KOPT-K1 (cell line): ENCODE measurements around the gene GPER1.
"Not testable (repeated sequence)": the region's sequence is repeated elsewhere in the genome, so short reads cannot be mapped to it uniquely, and the experiment has no call there.

Experiments used
- H3K27ac ChIP-seq: fragments of 200-600 bp; sonication (generic); 2 replicates; pipeline ENCODE4 v1.5.1; 2016; ENCODE audit warnings: antibody characterized with exemption, mild to moderate bottlenecking, low read depth, low read length; ENCODE audit not compliant: poor library complexity, severe bottlenecking
- H3K36me3 ChIP-seq: fragments of 200-600 bp; sonication (generic); 2 replicates; pipeline ENCODE4 v1.5.1; 2017; ENCODE audit warnings: antibody characterized with exemption, mild to moderate bottlenecking, low read length, moderate library complexity; ENCODE audit not compliant: insufficient read depth
- H3K9me3 ChIP-seq: fragments of 200-600 bp; sonication (generic); 2 replicates; pipeline ENCODE4 v1.5.1; 2017; ENCODE audit warnings: antibody characterized with exemption, low read length, mild to moderate bottlenecking; ENCODE audit not compliant: insufficient read depth, poor library complexity, severe bottlenecking

The GPER1 gene

DNA sequence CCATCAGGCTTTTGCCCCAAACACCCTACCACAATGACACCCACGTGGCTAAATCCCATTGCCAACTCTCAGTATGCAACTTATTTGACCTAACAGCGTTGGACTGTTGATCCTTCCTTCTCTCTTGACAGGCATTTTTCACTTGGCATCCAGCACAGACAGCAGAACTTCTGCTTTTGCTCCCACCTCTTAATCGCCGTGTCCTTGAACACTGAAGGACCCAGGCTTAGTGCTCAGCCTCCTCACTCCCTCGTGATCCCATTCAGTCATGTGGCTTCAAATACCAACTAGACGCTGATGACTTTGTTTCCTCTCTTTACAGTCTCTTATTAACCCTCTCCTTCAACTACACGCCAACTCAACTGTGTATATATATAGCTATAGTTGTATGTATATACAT is 47.0 kb downstream of the GPER1 start:
- H3K9me3 ChIP-seq, result no peaks in the 10 kb centered on the region
- H3K36me3 ChIP-seq, result peaks cover 8% of the 10 kb centered on the region; the same call in 1 of the 2 replicates
- no peak overlapping the region for H3K27ac ChIP-seq

DNA sequence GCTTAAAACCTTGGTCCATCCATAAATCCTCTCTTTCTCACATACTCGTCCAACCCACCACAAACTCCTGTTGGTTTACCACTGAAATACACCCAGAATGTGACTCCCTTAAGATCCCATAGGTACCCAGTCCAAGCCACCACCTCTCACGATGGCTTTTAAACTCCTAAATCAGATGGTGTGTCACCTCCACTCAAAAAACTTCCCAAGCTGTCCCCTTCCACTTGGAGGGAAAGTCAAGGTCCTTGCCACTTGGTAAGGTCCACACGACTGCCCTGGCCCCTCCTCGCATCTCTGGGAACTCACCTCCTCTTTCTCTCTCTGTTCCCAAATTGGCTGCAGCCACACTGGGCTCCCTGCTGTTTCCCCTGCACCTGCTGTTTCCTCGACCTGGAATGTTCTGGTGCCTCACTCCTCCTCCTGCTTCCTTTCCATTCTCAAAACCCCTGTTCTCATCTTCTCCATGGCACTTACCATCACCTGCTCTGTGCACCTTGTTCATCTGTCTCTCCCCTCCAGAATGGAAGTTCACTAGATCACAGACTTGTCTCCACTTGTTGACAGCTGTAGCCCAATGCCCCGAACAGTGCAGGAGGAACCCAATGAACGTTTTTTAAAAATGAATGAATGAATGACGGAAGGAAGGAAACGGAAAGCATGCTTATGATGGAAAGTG is 49.1 kb downstream of the GPER1 start:
- peaks cover 6% of the 10 kb centered on the region; the same call in 1 of the 2 replicates for H3K36me3 ChIP-seq
- peak overlapping the region; percentile 50 for H3K27ac ChIP-seq
- no peaks in the 10 kb centered on the region for H3K9me3 ChIP-seq

DNA sequence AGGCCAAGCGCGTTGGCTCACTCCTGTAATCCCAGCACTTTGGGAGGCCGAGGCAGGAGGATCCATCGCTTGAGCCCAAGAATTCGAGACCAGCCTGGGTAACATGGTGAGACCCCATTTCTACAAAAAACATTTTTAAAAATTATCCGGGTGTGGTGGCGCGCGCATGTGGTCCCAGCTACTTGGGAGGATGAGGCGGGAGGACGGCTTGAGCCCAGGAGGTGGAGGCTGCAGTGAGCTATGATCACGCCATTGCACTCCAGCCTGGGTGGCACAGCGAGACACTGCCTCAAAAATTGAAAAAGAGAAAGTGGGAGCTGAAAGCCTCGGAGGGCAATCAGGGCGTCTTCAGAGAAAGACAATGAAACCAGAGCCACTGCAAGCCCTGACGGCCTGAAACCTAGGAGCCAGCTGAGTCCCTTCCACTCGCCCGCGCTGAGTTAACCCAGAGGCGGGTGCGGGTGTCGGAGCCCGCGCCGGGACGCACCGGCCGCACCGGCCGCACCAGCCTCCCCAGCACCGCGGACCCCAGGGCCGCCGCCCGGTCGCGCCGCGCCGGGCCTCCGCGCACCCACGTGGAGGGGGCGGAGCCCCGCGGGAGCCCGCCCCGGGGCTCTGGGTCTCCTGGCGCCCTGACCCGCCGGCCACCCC is 49.7 kb downstream of the GPER1 start:
- Histone ChIP-seq H3K36me3 (peaks cover 3% of the 10 kb centered on the region; the same call in 1 of the 2 replicates), H3K9me3 (no peaks in the 10 kb centered on the region), H3K27ac (peak overlapping the region; percentile 50)

DNA sequence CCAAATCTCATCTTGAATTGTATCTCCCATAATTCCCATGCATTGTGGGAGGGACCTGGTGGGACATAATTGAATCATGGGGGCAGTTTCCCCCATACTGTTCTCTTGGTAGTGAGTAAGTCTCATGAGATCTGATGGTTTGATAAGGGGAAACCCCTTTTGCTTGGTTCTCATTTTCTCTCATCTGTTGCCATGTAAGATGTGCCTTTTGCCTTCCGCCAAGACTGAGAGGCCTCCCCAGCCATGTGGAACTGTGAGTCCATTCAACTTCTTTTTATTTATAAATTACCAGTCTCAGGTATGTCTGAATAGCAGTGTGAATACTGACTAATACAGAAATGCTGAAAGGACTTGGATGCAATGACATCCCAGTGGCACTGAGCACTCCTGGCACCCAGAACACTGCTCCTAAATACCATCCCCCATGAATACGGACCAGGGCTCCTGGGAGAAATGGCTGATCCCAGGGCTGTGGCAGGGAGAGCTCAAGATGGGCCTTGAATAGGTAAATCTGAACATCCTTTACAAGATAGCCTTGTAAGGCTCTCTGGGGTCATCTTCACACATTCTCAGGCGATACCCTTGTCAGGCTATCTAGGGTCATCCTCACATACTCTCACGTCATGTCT is 52.7 kb downstream of the GPER1 start:
- Histone ChIP-seq H3K27ac (no peak overlapping the region), H3K9me3 (no peaks in the 10 kb centered on the region), H3K36me3 (no peaks in the 10 kb centered on the region)

DNA sequence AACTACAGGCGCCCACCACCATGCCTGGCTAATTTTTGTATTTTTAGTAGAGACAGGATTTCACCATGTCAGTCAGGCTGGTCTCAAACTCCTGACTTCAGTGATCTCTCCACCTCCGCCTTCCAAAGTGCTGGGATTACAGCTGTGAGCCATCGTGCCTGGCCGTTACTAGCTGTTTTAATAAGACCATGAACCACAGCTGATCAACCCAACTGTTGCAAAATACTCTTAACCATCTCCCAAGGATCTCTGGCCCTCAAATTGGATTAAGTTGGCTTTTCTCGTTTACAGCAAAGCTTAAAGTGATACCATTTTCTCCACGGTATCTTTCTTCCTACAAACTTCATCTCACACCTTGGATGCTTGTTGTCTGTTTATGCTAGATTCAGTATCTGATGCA is 53.7 kb downstream of the GPER1 start:
- Histone ChIP-seq H3K27ac (no peak overlapping the region), H3K9me3 (no peaks in the 10 kb centered on the region), H3K36me3 (no peaks in the 10 kb centered on the region)

DNA sequence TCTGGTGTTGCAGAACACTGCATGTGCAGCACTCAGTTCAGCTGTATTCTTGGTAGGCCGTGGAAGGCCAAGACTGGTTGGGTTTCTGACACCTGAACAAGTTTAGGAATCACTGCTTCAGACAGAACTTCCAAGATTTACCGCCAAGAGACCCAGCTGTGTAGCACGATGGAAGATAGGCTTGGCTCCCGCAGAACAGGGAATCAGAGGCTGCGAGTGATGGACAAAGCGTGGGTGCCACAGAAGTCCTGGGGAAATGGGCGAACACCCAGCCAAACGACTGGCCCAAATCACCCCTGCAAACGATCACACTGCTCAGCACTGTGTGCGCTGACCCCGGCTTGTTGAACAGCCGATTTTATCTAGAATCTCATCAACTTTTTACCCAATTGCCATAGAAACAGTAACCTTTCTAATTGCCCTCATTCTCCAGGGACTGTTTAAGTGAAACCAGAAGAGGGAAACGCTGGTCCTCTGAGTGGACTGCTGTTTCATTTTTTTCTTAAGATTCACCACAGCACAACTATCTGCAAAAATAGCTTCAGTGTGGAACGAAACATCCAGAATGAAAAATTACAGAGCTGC is 54.2 kb downstream of the GPER1 start:
- no peak overlapping the region for H3K27ac ChIP-seq
- H3K9me3 ChIP-seq, result no peaks in the 10 kb centered on the region
- no peaks in the 10 kb centered on the region for H3K36me3 ChIP-seq

DNA sequence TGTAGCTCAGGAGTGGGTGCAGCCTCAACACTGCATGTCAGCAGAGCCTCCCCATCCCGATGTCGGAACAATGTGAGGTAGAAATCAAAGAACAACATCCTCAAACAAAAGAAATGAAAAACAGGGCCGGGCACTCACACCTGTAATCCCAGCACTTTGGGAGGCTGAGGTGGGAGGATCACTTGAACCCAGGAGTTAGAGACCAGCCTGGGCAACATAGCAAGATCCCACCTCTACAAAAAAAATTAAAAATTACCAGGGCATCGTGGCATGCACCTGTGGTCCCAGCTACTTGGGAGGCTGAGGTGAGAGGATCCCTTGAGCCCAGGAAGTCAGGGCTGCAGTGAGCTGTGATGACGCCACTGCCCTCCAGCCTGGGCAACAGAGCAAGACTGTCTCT is 55.1 kb downstream of the GPER1 start:
- H3K36me3 ChIP-seq, H3K27ac ChIP-seq, H3K9me3 ChIP-seq: not testable (repeated sequence)
